IMR-90 (cell line): ENCODE measurements around the gene UNK. TPM values are rescaled to one million over a fixed set of nuclear protein-coding genes. Genes with fewer than 3 reads are reported as not detected.

Experiments used
- CTCF ChIP-seq: conservative IDR thresholded peaks from 2 replicates; pipeline ENCODE4 v1.5.1; 2012; ENCODE audit warnings: mild to moderate bottlenecking, low read depth, low read length, improper control_type of control experiment
- USF2 ChIP-seq: fragments of 150-350 bp; IDR thresholded peaks from 2 replicates; pipeline ENCODE4 v1.6.1; 2017; ENCODE audit warnings: mild to moderate bottlenecking, antibody characterized with exemption, low read length, low read depth
- polyA plus RNA-seq, 3 experiments: library from polyadenylated mRNA; depleted of rRNA; stranded (reverse); fragments of >200 nt; gene quantifications; 2 replicates each; pipeline ENCODE4 v1.2.3, GENCODE V29; 2012; ENCODE audit warnings: low replicate concordance in 1 of 3
- total RNA-seq: library from RNA; depleted of rRNA; stranded (reverse); fragments of >200 nt; gene quantifications from 2 replicates; pipeline ENCODE4 v1.2.3, GENCODE V29; 2012

UNK gene
- total and polyA plus RNA-seq, 2 of the 4 experiments (the other 2 are of a cell fraction) = 15.4 to 17.3 TPM

DNA sequence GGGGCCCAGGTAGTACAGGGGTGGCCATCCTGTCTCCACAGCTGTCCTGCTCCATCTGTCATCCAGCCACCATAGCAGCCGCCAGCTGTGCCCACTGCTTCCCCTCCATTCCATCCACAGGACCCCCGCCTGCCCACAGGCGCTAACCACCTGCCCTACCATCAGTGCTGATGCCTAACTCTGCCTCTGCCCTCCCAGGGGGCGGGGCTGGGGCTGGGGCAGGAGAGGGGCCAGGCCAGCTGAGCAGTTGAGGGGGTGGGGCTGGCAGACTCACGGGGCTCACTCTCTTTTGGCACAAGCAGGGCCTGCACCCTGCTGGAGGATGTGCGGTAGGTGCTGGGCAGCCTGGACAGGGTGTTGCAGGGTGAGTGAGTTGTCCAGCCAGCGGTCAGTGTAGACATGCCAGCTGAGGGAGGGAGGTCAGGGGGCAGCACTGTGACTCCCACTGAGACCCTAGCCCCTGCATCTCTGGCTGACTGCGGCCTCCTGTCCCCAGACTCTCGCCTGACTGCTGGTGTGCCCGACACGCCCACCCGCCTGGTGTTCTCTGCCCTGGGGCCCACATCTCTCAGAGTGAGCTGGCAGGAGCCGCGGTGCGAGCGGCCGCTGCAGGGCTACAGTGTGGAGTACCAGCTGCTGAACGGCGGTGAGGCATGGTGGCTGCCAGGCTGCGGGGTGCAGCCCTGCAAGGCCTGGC, 29.3 kb upstream of the UNK start (continued):
- TF ChIP-seq USF2 (no peak), CTCF (no peak)
